SK-N-SH treated with all-trans-retinoic acid at 6 μM for 48 hours (cell line): ENCODE data around the gene FOXD4L3.
"Not testable (repeated sequence)": the region's sequence is repeated elsewhere in the genome, so short reads cannot be mapped to it uniquely, and the experiment has no call there.

Experiments used
- ATAC-seq: fragments of 200-7000 bp; cut with Tn5 transposase; 3 replicates; pipeline ENCODE4 v1.9.1; 2020; ENCODE audit warnings: mild to moderate bottlenecking, moderate library complexity

The FOXD4L3 gene

GRCh38 chr9:68302567-68302966 is at the start of gene FOXD4L3:
Gene FOXD4L3 (plus strand): TSS chr9:68302867. CDS start chr9:68302952, 85 bp downstream.
- ATAC-seq = not testable (repeated sequence)

GRCh38 chr9:68281041-68281440 is 21.6 kb upstream of the FOXD4L3 start:
- ATAC-seq = not testable (repeated sequence)

- not testable (repeated sequence) for ATAC-seq
Measured at GRCh38 chr9:68303771-68304170, 1.1 kb downstream of the FOXD4L3 start.

- not testable (repeated sequence) for ATAC-seq
Measured at GRCh38 chr9:68304212-68304611, 1.5 kb downstream of the FOXD4L3 start.

- not testable (repeated sequence) for ATAC-seq
Measured at GRCh38 chr9:68304777-68305176, 2.1 kb downstream of the FOXD4L3 start.

GRCh38 chr9:68305680-68306285 is 3.1 kb downstream of the FOXD4L3 start:
- peak; percentile 18 for ATAC-seq

- peak; percentile 41 for ATAC-seq
Measured at GRCh38 chr9:68306391-68306964, 3.8 kb downstream of the FOXD4L3 start.

- ATAC-seq = peak; percentile 72
Measured at GRCh38 chr9:68307127-68307526, 4.5 kb downstream of the FOXD4L3 start.

- ATAC-seq = peak; percentile 50
Measured at GRCh38 chr9:68307654-68308053, 5.0 kb downstream of the FOXD4L3 start.

- ATAC-seq = not testable (repeated sequence)
Measured at GRCh38 chr9:68311208-68311607, 8.5 kb downstream of the FOXD4L3 start.

GRCh38 chr9:68318209-68318608 is 15.5 kb downstream of the FOXD4L3 start:
- peak; percentile 40; the same call in 2 of the 3 replicates for ATAC-seq

- ATAC-seq = not testable (repeated sequence)
Measured at GRCh38 chr9:68323749-68324148, 21.1 kb downstream of the FOXD4L3 start.

GRCh38 chr9:68324518-68324917 is 21.9 kb downstream of the FOXD4L3 start:
- not testable (repeated sequence) for ATAC-seq

GRCh38 chr9:68329106-68329505 is 26.4 kb downstream of the FOXD4L3 start:
- ATAC-seq = not testable (repeated sequence)

GRCh38 chr9:68330531-68331173 is 28.0 kb downstream of the FOXD4L3 start:
- not testable (repeated sequence) for ATAC-seq

- ATAC-seq = not testable (repeated sequence)
Measured at GRCh38 chr9:68332122-68332521, 29.5 kb downstream of the FOXD4L3 start.

GRCh38 chr9:68335935-68336334 is 33.3 kb downstream of the FOXD4L3 start:
- ATAC-seq = not testable (repeated sequence)

GRCh38 chr9:68336639-68337339 is 34.1 kb downstream of the FOXD4L3 start:
- not testable (repeated sequence) for ATAC-seq

GRCh38 chr9:68338000-68338399 is 35.3 kb downstream of the FOXD4L3 start:
- ATAC-seq = not testable (repeated sequence)

GRCh38 chr9:68342265-68343025 is 39.8 kb downstream of the FOXD4L3 start:
- ATAC-seq = peak; percentile 99

- not testable (repeated sequence) for ATAC-seq
Measured at GRCh38 chr9:68343242-68343641, 40.6 kb downstream of the FOXD4L3 start.

GRCh38 chr9:68343992-68344391 is 41.3 kb downstream of the FOXD4L3 start:
- not testable (repeated sequence) for ATAC-seq
